Daoy (cell line): ENCODE data around the gene SLC45A2. TPM values are rescaled to one million over a fixed set of nuclear protein-coding genes. Genes with fewer than 3 reads are reported as not detected.
"Not testable (repeated sequence)": the region's sequence is repeated elsewhere in the genome, so short reads cannot be mapped to it uniquely, and the experiment has no call there.

Source experiments
- DNase-seq: peaks from one replicate; pipeline ENCODE4 v3.0.0-alpha.2; 2015; ENCODE audit warnings: low read depth
- total RNA-seq: library from RNA; depleted of rRNA; stranded (reverse); fragments of >200 nt; shearing (Covaris generic); gene quantifications from 2 replicates; pipeline ENCODE4 v1.2.3, GENCODE V29; 2014

The SLC45A2 gene
- total RNA-seq, 1 experiment from 2014 or later: not detected

DNA sequence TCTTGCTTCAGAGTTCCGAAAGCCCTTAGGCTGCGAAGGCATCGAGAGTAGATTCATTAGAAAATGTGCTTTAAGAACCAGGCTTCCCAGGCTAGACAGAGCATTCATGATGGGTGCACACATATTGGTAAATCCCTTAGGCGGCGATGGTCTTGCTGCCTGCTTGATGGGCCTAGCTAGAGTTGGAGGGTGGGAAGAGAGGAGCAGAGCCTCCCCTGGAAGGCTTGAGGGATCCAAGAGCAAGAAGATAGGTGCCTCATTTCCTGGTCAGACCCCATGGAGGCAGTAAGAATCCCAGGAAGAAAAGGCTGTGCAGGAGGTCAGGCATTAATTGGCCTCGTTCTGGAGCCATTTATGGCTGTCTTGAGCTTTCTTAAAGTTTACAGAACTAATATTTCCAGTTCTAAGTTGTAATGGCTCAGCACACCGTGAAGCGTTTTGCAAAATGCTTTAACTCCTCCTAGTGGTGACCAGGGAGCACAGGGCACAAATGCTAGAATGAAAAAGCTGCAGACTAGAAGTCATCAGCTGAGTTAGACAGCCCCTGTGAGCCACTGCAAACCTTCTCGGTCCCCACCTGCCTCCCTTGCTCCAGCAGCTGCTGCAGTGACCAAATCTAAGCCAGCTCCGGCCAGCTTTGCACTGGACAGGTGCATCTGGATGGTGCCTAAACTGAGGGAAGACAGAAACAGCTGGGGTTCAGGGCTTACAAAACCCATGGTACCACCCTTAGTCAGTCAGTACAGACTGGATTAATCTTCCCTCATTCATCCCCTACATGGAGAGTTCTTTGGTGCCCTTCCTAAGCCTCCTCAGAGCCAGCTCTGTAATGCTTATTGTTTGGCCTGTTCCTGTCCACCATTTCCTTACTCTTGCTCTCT is 14.7 kb downstream of the SLC45A2 start:
- DNase-seq: peak; percentile 30

DNA sequence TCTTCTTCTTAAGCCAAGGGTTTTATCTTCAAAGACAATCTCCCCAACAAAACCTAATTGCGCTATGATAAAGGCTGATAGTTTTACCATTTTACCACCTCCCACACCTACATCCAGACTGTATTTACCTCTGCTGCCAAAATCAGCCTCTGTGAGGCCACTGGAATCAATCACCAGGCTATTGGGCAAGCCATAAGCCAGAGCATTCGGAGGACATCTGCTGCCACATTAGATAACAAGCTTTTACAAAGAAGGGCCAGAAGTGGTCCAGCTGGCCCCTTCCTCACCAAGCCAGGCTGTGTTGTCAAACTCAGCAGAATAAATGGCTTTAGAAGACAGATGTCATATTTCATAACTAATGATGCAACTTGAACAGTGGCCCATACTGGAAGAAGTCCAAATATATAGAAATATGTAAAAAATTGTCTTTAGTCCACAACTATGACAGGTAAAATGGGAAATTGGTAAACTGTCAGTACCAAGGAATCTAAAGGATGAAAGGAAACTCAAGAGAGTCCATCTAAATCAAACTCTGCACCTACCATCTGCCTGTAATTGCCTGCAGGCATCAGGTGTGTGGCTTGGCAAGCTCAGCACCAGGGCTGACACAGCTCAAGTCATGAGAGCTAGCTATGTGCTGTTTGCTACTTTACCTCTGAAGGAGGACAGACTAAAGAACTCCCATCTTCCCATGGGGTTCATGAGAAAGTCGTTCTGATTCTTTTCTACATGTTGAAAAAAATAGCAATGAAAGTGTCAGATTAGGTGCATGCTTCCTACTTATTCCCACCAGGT is 16.1 kb downstream of the SLC45A2 start:
- no peak for DNase-seq

DNA sequence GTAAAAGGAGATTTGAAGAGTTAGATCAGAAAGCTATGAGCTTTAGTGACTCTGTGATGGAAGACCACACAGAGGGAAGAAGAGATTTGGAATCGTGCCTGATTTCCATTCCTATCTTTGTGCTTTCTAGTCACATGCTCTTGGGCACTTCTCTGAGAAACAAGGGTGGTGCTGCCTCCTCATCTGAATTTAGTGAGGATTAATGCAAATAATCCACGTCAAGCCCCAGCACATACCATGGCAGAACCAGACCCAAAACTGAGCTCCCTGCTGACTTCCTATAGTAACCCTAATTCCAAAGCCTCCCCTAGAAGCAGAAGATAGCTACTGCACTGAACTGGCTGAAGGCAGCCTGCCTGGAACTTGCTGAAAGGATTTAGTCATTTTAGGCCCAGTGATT is 17.7 kb downstream of the SLC45A2 start:
- DNase-seq: no peak

DNA sequence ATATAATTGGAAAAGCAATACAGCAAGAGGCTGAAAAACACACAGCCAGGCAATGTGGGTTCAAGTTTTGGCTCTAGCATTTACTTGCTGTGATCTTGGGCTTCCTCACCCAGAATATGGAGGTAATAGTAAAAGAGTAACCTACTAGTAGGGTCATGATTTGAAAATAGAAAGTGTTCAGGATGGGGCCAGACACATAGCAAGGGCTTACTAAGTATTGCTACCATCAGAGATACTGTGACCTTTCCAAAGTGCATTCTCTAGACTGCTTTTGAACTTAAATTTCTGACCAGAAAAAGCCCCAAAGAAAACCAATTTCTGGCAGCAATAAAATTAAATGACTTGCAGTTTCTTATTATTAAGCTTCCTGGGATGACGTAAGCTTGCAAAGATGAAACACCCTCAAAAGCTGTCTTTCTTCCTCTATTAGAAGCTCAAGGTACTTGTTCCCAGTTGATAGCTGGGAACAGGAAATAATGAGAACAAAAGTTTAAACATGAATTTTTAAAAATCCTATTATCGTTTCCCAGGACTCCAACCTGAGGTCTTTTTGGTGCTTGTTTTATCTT is 20.3 kb downstream of the SLC45A2 start:
- no peak for DNase-seq

DNA sequence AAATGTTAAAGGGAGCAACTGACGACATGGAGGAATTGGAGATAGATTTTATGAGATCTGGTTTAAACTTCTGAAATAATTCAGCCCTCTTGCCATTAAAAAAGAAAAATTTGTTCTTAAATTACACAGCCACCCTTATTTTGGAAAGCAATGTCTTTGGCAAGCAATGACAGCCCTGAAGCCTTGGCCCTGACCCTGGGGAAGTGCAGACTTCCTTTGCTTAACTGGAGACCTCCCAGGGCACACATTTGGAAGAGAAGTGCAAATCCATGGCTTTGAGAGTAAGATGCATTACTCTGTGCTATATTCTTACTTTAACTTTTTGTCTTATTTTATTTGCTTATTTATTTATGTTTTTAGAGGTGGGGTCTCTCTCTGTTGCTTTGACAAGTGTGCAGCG is 26.3 kb downstream of the SLC45A2 start:
- DNase-seq: no peak

DNA sequence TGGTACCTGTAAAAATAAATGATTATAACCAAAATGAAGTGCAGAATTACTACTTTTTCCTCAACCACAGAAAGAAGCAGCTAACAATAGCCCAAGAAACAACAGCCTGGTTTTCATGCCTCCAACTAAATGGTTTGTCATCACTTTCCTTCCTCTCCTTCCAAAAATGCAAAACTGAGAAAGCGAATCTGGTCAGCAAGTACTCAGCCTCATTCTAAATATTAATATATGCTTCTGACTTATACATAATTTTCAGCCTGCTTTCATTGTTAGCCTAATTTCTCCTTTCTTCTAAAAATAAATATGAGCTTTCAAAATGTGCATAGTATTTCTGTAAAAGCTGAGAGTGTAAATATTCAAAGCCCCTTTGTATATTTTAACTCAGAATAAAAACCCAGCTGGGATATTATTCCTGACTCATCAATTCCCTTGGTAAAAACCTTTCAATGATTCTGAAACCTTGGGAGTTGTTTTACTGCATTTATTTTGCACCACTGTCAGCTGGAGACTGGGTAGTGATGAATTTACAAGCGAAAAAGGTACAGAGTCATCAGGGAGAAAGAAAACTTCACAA is 26.8 kb downstream of the SLC45A2 start:
- no peak for DNase-seq

DNA sequence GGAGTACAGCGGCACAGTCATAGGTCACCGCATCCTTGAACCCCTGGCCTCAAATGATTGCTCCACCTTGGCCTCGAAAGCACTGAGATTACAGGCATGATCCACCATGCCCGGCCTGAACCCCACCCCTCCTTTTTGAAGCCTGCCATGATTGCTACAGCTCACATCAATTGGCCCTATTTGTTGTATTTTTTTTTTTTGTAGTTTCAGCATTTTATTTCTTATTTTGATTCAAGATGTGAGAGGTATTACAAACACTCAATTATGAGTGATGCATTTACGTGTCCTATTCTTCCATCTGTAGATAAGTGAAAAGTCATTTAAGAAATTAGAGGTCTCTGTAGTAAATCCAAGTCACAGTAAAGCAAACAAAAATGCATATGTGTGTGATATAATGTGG is 32.3 kb downstream of the SLC45A2 start:
- DNase-seq: not testable (repeated sequence)

DNA sequence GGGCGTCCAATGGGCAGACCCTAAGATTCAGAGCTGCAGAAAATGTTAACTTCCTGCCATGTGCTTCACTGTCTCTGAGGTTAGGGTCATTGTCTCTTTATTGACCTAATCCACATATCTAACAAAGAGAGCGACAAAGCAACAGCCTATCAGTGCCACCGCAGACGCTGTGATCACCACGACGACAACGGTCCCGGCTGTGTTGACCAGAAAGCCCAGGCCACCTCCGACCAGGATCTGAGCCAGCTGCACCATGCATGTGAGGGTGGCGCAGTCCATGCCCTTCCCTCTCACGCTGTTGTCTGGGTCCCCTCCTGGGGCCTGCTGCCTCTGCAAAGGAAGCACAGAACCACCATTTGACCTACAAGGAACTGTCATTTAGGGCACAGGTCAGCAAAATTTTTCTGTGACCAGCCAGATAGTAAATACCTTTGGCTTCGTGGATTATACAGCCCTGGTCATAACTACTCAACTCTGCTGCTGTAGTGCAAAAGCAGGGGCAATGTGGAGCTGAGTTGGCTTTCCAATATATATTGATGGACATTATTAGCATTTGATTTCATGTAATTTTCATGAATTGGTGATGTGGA is 39.9 kb downstream of the SLC45A2 start:
- no peak for DNase-seq

DNA sequence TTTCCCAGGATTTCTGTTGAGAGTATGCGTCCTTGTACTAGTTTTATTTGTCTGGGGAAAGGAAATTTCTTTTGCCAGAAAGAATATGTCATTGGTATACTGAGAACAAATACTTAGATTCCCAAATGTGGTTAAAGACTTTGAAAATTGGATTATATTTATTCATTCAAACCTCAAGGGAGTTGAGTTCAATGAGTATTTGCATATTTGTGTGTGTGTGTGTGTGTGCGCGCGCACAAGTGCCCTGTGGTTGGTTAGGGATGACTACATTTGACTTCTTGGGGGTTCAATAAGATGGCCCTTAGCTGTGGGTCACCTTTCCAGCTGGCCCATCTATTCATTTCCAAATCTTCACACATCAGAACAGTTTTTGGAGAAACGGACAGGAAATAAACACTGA is 43.4 kb downstream of the SLC45A2 start:
- no peak for DNase-seq

DNA sequence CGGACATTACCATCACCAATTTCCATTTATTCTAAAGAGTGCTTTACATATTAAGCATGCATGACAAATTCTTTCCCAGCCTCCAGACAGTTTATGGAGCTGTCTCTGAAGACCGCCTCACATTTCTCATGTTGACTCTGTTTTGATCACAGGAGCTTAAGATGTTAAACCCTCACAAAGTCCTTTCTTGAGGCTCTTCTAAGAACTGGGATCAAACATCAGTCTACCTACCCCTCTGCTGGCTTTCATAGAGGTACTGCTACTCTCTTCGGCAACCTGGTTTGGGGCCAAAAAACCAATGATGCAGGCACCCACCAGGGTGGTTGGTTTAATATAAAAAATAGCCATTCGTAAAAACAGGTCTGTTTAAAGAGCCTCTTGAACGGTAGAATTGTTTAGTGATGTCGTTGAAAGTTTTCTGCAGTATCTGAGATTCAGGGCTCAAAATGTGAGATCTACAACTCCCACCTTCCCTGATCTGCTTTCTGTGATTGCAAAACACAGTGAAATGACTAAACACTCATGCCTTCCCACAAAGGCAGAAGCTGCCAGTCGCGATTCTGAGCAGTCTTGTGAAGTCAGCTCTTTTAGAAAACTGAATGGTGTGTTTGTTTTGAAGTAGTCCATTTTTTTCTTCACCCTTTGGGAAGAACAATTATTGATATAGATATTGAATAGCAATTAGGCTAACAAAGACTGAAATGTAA is 44.8 kb downstream of the SLC45A2 start:
- DNase-seq: peak; percentile 23

DNA sequence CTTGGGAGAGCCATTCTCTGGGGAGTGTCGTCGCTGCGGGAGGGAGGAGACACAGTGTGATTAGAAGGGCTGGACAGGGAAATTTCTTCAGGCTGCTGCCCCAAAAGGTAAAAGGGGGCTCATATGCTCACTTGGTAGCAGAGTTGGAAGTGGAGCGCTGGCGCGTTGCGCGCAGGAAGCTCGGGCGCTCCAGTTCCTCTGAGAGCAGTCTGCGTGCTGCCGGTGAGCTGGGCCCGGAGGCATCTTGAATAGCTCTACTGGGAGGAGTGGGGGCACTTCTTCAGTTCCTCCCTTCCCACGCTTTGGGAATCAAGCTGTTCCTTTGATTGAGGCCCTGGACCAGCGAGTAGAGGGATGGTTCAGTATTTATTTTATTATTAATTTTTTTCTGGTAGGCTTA is 45.6 kb downstream of the SLC45A2 start:
- DNase-seq: no peak

DNA sequence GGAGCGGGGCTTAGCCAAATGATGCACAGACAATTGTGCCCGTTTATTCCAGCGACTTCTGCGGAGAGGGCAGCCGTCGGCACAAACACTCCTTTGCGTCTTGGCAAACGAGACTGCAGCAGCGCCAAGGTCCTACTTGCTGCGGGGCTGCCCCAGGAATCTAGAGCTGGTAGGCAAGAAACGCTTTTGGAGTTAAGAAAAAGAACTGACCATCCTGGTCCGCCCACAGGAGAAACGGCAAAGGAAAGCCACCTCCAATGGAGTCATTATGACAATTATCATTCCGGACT is 46.0 kb downstream of the SLC45A2 start:
- no peak for DNase-seq

DNA sequence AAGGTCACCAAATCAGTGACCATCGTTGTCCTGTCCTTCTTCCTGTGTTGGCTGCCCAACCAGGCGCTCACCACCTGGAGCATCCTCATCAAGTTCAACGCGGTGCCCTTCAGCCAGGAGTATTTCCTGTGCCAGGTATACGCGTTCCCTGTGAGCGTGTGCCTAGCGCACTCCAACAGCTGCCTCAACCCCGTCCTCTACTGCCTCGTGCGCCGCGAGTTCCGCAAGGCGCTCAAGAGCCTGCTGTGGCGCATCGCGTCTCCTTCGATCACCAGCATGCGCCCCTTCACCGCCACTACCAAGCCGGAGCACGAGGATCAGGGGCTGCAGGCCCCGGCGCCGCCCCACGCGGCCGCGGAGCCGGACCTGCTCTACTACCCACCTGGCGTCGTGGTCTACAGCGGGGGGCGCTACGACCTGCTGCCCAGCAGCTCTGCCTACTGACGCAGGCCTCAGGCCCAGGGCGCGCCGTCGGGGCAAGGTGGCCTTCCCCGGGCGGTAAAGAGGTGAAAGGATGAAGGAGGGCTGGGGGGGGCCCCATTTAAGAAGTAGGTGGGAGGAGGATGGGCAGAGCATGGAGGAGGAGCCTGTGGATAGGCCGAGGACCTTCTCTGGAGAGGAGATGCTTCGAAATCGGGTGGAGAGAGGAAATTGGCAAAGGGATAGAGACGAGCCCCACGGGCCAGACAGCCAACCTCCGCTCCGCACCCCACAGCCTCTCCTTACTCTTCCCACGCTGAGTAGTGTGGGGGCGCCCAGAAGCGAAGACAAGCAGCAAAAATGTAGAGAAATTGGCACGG is 46.6 kb downstream of the SLC45A2 start:
- no peak for DNase-seq

DNA sequence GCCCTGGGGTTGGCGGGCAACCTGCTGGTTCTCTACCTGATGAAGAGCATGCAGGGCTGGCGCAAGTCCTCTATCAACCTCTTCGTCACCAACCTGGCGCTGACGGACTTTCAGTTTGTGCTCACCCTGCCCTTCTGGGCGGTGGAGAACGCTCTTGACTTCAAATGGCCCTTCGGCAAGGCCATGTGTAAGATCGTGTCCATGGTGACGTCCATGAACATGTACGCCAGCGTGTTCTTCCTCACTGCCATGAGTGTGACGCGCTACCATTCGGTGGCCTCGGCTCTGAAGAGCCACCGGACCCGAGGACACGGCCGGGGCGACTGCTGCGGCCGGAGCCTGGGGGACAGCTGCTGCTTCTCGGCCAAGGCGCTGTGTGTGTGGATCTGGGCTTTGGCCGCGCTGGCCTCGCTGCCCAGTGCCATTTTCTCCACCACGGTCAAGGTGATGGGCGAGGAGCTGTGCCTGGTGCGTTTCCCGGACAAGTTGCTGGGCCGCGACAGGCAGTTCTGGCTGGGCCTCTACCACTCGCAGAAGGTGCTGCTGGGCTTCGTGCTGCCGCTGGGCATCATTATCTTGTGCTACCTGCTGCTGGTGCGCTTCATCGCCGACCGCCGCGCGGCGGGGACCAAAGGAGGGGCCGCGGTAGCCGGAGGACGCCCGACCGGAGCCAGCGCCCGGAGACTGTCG is 47.3 kb downstream of the SLC45A2 start:
- peak; percentile 11 for DNase-seq

DNA sequence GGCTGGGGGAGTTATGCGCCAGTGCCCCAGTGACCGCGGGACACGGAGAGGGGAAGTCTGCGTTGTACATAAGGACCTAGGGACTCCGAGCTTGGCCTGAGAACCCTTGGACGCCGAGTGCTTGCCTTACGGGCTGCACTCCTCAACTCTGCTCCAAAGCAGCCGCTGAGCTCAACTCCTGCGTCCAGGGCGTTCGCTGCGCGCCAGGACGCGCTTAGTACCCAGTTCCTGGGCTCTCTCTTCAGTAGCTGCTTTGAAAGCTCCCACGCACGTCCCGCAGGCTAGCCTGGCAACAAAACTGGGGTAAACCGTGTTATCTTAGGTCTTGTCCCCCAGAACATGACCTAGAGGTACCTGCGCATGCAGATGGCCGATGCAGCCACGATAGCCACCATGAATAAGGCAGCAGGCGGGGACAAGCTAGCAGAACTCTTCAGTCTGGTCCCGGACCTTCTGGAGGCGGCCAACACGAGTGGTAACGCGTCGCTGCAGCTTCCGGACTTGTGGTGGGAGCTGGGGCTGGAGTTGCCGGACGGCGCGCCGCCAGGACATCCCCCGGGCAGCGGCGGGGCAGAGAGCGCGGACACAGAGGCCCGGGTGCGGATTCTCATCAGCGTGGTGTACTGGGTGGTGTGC is 48.0 kb downstream of the SLC45A2 start, which contains the start of gene RXFP3:
Gene RXFP3, plus strand, starts transcription at position 6 of the 636 bp plus-strand sequence. Its CDS starts 355 bp downstream, at position 361.
- peak; percentile 20 for DNase-seq

DNA sequence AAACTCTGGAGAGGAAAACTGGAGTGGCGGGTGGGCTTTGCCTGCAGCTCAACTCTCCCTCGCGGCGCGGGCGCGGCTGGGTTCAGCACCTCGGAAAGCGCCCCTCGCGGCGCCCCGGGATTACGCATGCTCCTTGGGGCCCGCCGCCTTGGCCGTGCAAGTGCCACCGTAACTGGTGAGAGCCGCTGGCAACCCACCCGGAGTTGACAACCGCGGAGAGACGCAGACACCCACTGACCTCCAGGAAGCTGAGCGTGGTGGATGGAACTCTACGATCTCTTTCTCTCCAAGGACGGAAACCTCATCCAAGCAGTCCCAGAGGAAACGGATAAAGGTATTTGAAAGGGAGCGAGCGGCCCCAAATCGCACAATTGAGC is 48.5 kb downstream of the SLC45A2 start:
- DNase-seq: peak; percentile 70

DNA sequence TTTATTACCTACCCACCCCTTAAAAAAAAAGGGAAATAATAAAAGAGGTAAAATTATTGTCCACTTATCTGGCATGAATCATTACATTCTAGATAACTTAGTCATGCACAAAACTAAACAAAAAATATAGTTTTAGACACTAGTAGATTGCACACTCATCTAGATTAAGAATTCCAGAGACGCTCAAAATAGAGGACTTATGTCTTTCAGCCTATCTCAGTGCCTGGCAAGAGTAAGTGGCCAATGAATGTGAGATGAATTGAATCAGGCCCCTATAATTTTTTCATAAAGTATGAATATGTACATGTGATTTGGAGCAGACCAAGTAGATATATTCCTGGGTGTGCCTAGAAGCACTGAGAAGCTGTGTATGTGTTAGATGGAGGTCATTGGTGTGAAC is 50.3 kb downstream of the SLC45A2 start:
- DNase-seq: no peak

DNA sequence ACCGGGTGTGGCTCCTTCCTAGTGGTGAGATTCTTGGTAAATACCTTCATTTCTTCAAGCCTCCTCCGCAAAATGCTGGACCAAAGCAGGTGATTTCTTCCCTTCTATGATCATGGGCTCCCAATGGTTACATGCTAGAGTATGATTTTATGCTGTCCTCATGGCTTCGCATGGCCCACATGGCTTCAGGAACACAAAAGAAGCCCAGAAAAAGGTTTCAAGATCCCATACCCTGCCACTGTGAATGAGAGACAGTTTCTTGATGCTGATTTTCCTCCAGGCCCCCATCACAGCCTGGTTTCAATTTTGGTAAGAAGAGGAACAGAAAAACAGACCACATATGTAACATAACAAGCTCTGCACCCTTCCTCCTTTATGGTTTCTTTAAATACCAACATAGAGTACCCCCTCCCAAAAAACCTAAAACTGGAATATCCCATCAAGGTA is 50.7 kb downstream of the SLC45A2 start:
- DNase-seq: no peak

DNA sequence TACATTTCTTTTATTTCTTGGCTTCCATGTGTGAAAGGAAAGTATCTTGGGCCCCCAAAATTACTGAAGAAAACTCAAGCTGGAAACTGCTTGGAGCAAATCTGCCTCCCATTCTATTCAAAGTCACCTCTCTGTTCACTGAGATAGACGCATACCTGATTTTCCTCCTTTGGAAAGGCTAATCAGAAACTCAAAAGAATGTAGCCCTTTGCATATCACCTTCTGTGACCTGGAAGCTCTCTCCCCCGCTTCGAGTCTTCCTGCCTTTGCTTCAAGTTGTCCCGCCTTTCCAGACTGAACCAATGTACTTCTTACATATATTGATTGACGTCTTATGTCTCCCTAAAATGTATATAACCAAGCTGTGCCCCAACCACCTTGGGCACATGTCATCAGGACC is 53.4 kb downstream of the SLC45A2 start:
- DNase-seq: no peak
